Cardiac muscle cell (in vitro differentiated cells and primary cell): ENCODE measurements around the gene LONRF2. TPM values are rescaled to one million over a fixed set of nuclear protein-coding genes. Genes with fewer than 3 reads are reported as not detected.
A peak's percentile ranks its signal among the peaks of the same experiment; 100 is the strongest.
"Not testable (repeated sequence)": the region's sequence is repeated elsewhere in the genome, so short reads cannot be mapped to it uniquely, and the experiment has no call there.

Source experiments
- DNase-seq, 2 donors: peaks; one replicate each; pipeline versions ENCODE4 v3.0.0 to v3.0.0-alpha.2; 2010 to 2017; ENCODE audit warnings: low read depth in 1 of 2, low spot score in 1 of 2
- H3K27ac ChIP-seq: fragments of 200-600 bp; sonication (generic); 2 replicates; pipeline ENCODE4 v1.5.1; 2016
- H3K27me3 ChIP-seq: fragments of 200-600 bp; sonication (generic); 2 replicates; pipeline ENCODE4 v1.6.0; 2016; ENCODE audit warnings: control low read depth
- H3K36me3 ChIP-seq: fragments of 200-600 bp; sonication (generic); 2 replicates; pipeline ENCODE4 v1.5.1; 2016; ENCODE audit warnings: control low read depth
- H3K4me1 ChIP-seq: fragments of 200-600 bp; sonication (generic); 2 replicates; pipeline ENCODE4 v1.8.1; 2017; ENCODE audit warnings: low read depth, mild to moderate bottlenecking, mixed run types
- H3K4me3 ChIP-seq: fragments of 200-600 bp; sonication (generic); 2 replicates; pipeline ENCODE4 v1.5.1; 2016; ENCODE audit warnings: mild to moderate bottlenecking
- H3K9me3 ChIP-seq: fragments of 200-600 bp; sonication (generic); 2 replicates; pipeline ENCODE4 v1.5.1; 2017; ENCODE audit warnings: low read depth, mild to moderate bottlenecking, control low read depth
- polyA plus RNA-seq: library from polyadenylated mRNA; unstranded; fragments of >200 nt; fragmentation: Nextera tagmentation; extraction: Ambion mirVana; gene quantifications from 2 replicates; pipeline ENCODE4 v1.2.1, GENCODE V29; 2016
- total RNA-seq: library from RNA; depleted of rRNA; stranded (reverse); fragments of >200 nt; gene quantifications from 2 replicates; pipeline ENCODE4 v1.2.3, GENCODE V29; 2016
- TF ChIP-seq, protein P1 (sequence below): IDR thresholded peaks from 2 replicates; pipeline ENCODE4 v1.5.1; 2012; ENCODE audit warnings: low read depth, mild to moderate bottlenecking, low read length

Gene LONRF2
- total and polyA plus RNA-seq, 2 experiments from 2014 or later, result 0.83 to 1.3 TPM

DNA sequence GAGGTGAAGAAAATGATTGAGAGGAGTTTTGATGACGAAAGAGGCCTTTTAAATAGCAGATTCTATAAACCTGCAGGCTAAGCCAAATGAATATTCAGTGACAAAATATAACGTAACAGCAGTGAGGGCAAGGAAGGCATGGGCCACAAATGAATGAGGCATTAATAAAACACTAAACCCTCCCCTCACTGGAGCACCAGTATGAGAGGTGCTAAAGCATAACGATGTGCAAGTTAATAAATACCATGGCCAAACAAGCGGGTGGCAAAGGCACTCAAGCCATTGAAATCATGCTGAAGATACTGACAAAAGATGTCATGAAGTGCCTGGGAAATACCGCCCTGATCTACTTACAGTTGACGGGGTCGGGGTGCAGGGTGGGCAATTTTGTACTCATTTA is 30.2 kb upstream of the LONRF2 start:
- no peak for DNase-seq
- H3K9me3 ChIP-seq, result no peaks in the 10 kb centered on the region
- no peak overlapping the region for H3K27ac ChIP-seq
- H3K27me3 ChIP-seq, result no peaks in the 10 kb centered on the region
- H3K4me1 ChIP-seq, result no peaks in the 10 kb centered on the region
- no peaks in the 10 kb centered on the region for H3K36me3 ChIP-seq
- TF ChIP-seq, protein P1, sequence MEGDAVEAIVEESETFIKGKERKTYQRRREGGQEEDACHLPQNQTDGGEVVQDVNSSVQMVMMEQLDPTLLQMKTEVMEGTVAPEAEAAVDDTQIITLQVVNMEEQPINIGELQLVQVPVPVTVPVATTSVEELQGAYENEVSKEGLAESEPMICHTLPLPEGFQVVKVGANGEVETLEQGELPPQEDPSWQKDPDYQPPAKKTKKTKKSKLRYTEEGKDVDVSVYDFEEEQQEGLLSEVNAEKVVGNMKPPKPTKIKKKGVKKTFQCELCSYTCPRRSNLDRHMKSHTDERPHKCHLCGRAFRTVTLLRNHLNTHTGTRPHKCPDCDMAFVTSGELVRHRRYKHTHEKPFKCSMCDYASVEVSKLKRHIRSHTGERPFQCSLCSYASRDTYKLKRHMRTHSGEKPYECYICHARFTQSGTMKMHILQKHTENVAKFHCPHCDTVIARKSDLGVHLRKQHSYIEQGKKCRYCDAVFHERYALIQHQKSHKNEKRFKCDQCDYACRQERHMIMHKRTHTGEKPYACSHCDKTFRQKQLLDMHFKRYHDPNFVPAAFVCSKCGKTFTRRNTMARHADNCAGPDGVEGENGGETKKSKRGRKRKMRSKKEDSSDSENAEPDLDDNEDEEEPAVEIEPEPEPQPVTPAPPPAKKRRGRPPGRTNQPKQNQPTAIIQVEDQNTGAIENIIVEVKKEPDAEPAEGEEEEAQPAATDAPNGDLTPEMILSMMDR, result no peak
- no peak overlapping the region for H3K4me3 ChIP-seq

DNA sequence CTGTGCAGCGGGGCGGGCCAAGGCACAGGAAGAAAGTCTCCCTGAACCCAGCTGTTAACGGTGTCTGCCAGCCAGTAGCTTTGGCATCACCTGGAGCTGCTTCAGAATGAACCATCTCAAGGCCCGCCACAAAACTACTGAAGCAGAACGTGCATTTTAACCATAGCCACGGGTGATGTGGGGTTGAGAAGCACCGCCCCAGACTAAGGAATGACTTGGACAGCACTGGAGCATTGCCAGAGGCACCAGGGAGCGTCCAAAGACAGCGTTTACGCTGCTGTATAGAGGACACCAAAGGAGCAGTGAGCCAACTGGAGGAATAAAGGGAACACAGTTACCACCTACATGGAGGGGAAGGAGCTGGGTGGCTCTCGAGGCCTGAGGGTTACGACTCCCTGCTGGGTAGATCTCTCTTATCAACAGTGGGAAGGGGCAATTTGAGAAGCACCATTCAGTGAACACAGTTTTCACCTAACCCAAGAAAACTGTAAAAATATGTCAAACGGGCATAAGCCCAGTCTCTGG is 28.4 kb upstream of the LONRF2 start:
- Histone ChIP-seq H3K9me3 (no peaks in the 10 kb centered on the region), H3K27ac (no peak overlapping the region), H3K36me3 (no peaks in the 10 kb centered on the region), H3K4me3 (no peak overlapping the region), H3K4me1 (no peaks in the 10 kb centered on the region), H3K27me3 (no peaks in the 10 kb centered on the region)
- DNase-seq, result peak in 1 of 2 donors; percentile 6
- TF ChIP-seq, protein P1, result no peak

DNA sequence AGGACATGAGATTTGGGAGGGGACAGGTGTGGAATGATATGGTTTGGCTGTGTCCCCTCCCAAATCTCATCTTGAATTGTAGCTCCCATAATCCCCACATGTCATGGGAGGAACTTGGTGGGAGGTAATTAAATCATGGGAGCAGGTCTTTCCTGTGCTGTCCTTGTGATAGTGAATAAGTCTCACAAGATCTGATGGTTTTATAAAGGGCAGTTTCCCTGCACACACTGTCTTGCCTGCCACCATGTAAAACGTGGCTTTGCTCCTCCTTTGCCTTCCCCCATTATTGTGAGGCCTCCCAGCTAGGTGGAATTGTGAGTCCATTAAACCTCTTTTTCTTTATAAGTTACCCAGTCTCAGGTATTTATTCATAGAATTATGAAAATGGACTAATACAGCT is 22.8 kb upstream of the LONRF2 start:
- H3K36me3 ChIP-seq, H3K9me3 ChIP-seq: not testable (repeated sequence)

GRCh38 chr2:100344433-100344832 is 22.1 kb upstream of the LONRF2 start:
- H3K27ac ChIP-seq, result no peak overlapping the region
- TF ChIP-seq, protein P1, result no peak
- no peak for DNase-seq
- H3K4me1 ChIP-seq, result no peaks in the 10 kb centered on the region
- no peak overlapping the region for H3K4me3 ChIP-seq
- no peaks in the 10 kb centered on the region for H3K9me3 ChIP-seq
- no peaks in the 10 kb centered on the region for H3K27me3 ChIP-seq
- no peaks in the 10 kb centered on the region for H3K36me3 ChIP-seq

More for the DNA sequence above, 22.8 kb upstream of the LONRF2 start:
- DNase-seq, H3K27me3 ChIP-seq, H3K4me1 ChIP-seq, H3K27ac ChIP-seq, H3K4me3 ChIP-seq: not testable (repeated sequence)

GRCh38 chr2:100342466-100342865 is 20.2 kb upstream of the LONRF2 start:
- H3K27ac ChIP-seq, H3K36me3 ChIP-seq, H3K27me3 ChIP-seq, H3K4me1 ChIP-seq, DNase-seq, H3K9me3 ChIP-seq, H3K4me3 ChIP-seq: not testable (repeated sequence)

- Histone ChIP-seq H3K27me3 (no peaks in the 10 kb centered on the region), H3K4me1 (no peaks in the 10 kb centered on the region)
- TF ChIP-seq, protein P1, result no peak
Observed at GRCh38 chr2:100339823-100340222, 17.5 kb upstream of the LONRF2 start.

GRCh38 chr2:100334929-100335328 is 12.6 kb upstream of the LONRF2 start:
- TF ChIP-seq, protein P1, result no peak
- no peaks in the 10 kb centered on the region for H3K27me3 ChIP-seq
- no peaks in the 10 kb centered on the region for H3K9me3 ChIP-seq
- no peaks in the 10 kb centered on the region for H3K4me1 ChIP-seq
- no peaks in the 10 kb centered on the region for H3K36me3 ChIP-seq
- H3K4me3 ChIP-seq, result no peak overlapping the region
- DNase-seq, result no peak
- H3K27ac ChIP-seq, result no peak overlapping the region

More at GRCh38 chr2:100339823-100340222, 17.5 kb upstream of the LONRF2 start:
- Histone ChIP-seq H3K36me3 (no peaks in the 10 kb centered on the region), H3K4me3 (no peak overlapping the region), H3K9me3 (no peaks in the 10 kb centered on the region), H3K27ac (no peak overlapping the region)
- DNase-seq, result no peak
